Stomach (tissue), 9 donors: ENCODE data around the gene PTPN7. TPM values are rescaled to one million over a fixed set of nuclear protein-coding genes. Genes with fewer than 3 reads are reported as not detected.

ENCODE experiments used
- DNase-seq, 2 donors: peaks; one replicate each; pipeline versions ENCODE4 v3.0.0 to v3.0.0-alpha.2; 2013 to 2019
- H3K27ac ChIP-seq, 5 donors: fragments of 200-600 bp in 4 of 5; sonication (generic) in 4 of 5; one replicate each; pipeline ENCODE4 v1.5.1; 2013 to 2019; ENCODE audit warnings: mild to moderate bottlenecking in 1 of 5, moderate library complexity in 1 of 5
- H3K27me3 ChIP-seq, 3 donors: fragments of 200-600 bp; sonication (generic); one replicate each; pipeline ENCODE4 v1.5.1; 2017 to 2019; ENCODE audit warnings: mixed run types in 1 of 3
- H3K36me3 ChIP-seq, 4 donors: fragments of 200-600 bp; sonication (generic); 1 replicate in 3 of 4; 2 replicates in 1 of 4; pipeline ENCODE4 v1.5.1; 2016 to 2019
- H3K4me1 ChIP-seq, 4 donors: fragments of 200-600 bp; sonication (generic); one replicate each; pipeline ENCODE4 v1.5.1; 2016 to 2019
- H3K4me3 ChIP-seq, 4 donors: fragments of 200-600 bp; sonication (generic) in 3 of 4; one replicate each; pipeline ENCODE4 v1.5.1; 2016 to 2019; ENCODE audit warnings: mild to moderate bottlenecking in 1 of 4
- H3K9me3 ChIP-seq, 4 donors: fragments of 200-600 bp; sonication (generic); one replicate each; pipeline ENCODE4 v1.5.1; 2016 to 2019
- CTCF ChIP-seq, 7 experiments: fragments of 450-650 bp in 4 of 7; fragments of 200-600 bp in 3 of 7; sonication (generic) in 3 of 7; IDR thresholded peaks; one replicate each; pipeline ENCODE4 v1.5.1; 2016 to 2019; ENCODE audit warnings: antibody characterized with exemption in 7 of 7, control low read depth in 2 of 7, mild to moderate bottlenecking in 1 of 7
- EP300 ChIP-seq: sonication (generic); formaldehyde crosslinking; IDR thresholded peaks from one replicate; pipeline ENCODE4 v1.6.1; 2017; ENCODE audit warnings: antibody characterized with exemption
- POLR2A ChIP-seq, 4 donors: fragments of 450-650 bp; IDR thresholded peaks; one replicate each; pipeline ENCODE4 v1.6.1; 2016; ENCODE audit warnings: antibody characterized with exemption in 4 of 4, control low read depth in 2 of 4, mild to moderate bottlenecking in 1 of 4, moderate library complexity in 1 of 4
- POLR2AphosphoS5 ChIP-seq, 3 donors: sonication (generic); formaldehyde crosslinking; IDR thresholded peaks; one replicate each; pipeline ENCODE4 v1.6.1; 2016; ENCODE audit warnings: antibody characterized with exemption in 3 of 3
- WGBS, 5 donors: extraction: QIAGEN DNeasy Blood & Tissue Kit in 3 of 5; methylation state at CpG; one replicate each; pipeline versions ENCODE4 v1.1.5 to v1.1.7; 2013 to 2018; 5-methylcytosine and 5-hydroxymethylcytosine counted together
- intact Hi-C: fragments of 100-400 bp; cut with DNase I; formaldehyde crosslinking; loops from one replicate; pipeline ENCODE4 v1.15.1; 2023; ENCODE audit warnings: low total_unique reads
- polyA plus RNA-seq, 3 donors: library from polyadenylated mRNA; stranded (reverse); fragments of 200-250 nt; gene quantifications; one replicate each; pipeline ENCODE4 v1.2.3, GENCODE V29; 2013
- total RNA-seq, 5 donors: library from RNA; depleted of rRNA; stranded (reverse); fragments of >200 nt; gene quantifications; one replicate each; pipeline versions ENCODE4 v1.1.0 to v1.2.3, GENCODE V29; 2014 to 2016
- donor health status: healthy with polysubstance abuse.
- donor health status: Bipolar disorder and iron deficiency.
- donor health status: healthy.

Gene PTPN7
- total and polyA plus RNA-seq, 8 donors, result 1.8 to 16.3 (median 4.0) TPM; not detected in 1

- Histone ChIP-seq H3K4me1 (peaks cover 32 to 49% (median 44%) of the 10 kb centered on the region in 4 donors), H3K9me3 (no peaks in the 10 kb centered on the region), H3K27ac (no peak overlapping the region), H3K27me3 (no peaks in the 10 kb centered on the region), H3K4me3 (no peak overlapping the region), H3K36me3 (no peaks in the 10 kb centered on the region)
- no peak for TF ChIP-seq EP300
- TF ChIP-seq POLR2AphosphoS5 (IDR thresholded peaks at IDR 0.05), result no peak
- no peak for TF ChIP-seq CTCF (IDR thresholded peaks at IDR 0.05)
- no peak for TF ChIP-seq POLR2A (IDR thresholded peaks at IDR 0.05)
- intact Hi-C loops, result no loop called here
- DNase-seq, result no peak
- WGBS, 5 donors, result 77 to 98% (median 87%) methylated on average over 3 of the region's 3 CpGs
Observed at GRCh38 chr1:202110977-202111376, 49.4 kb downstream of the PTPN7 start.

- intact Hi-C loops, result no loop called here
- H3K27me3 ChIP-seq, result no peaks in the 10 kb centered on the region
- peaks cover 23 to 37% (median 31%) of the 10 kb centered on the region in 4 donors for H3K4me1 ChIP-seq
- H3K4me3 ChIP-seq, result no peak overlapping the region
- peak overlapping the region; percentile 91 to 95 (median 93) for H3K27ac ChIP-seq
- H3K36me3 ChIP-seq, result no peaks in the 10 kb centered on the region
- no peak for TF ChIP-seq POLR2A (IDR thresholded peaks at IDR 0.05)
- TF ChIP-seq EP300, result no peak
- peak in 2 of 3 donors; percentile 70 to 88 for TF ChIP-seq POLR2AphosphoS5 (IDR thresholded peaks at IDR 0.05)
- TF ChIP-seq CTCF (IDR thresholded peaks at IDR 0.05), result peak in 1 of 7 experiments; percentile 4
- peak; percentile 84 to 87 for DNase-seq
- 27 to 61% (median 39%) methylated on average over 12 to 13 of the region's 13 CpGs for WGBS, 5 donors
- no peaks in the 10 kb centered on the region for H3K9me3 ChIP-seq
Observed at GRCh38 chr1:202107801-202108731, 52.3 kb downstream of the PTPN7 start.

- intact Hi-C loops, result no loop called here
- Histone ChIP-seq H3K27ac (peak overlapping the region; percentile 91 to 95 (median 93)), H3K36me3 (no peaks in the 10 kb centered on the region), H3K4me1 (peaks cover 16 to 30% (median 24%) of the 10 kb centered on the region in 4 donors), H3K4me3 (no peak overlapping the region), H3K27me3 (no peaks in the 10 kb centered on the region), H3K9me3 (no peaks in the 10 kb centered on the region)
- peak; percentile 73 to 95 for DNase-seq
- TF ChIP-seq POLR2AphosphoS5 (IDR thresholded peaks at IDR 0.05), result peak in 2 of 3 donors; percentile 40 to 48
- TF ChIP-seq EP300, result no peak
- WGBS, 5 donors, result 26 to 50% (median 34%) methylated on average over 4 to 5 of the region's 5 CpGs
Observed at GRCh38 chr1:202107321-202107761, 53.1 kb downstream of the PTPN7 start.

GRCh38 chr1:202106340-202107254 lies 53.8 kb downstream of the PTPN7 start:
- Histone ChIP-seq H3K36me3 (no peaks in the 10 kb centered on the region), H3K27me3 (no peaks in the 10 kb centered on the region), H3K27ac (peak overlapping the region; percentile 91 to 95 (median 93)), H3K9me3 (no peaks in the 10 kb centered on the region), H3K4me3 (no peak overlapping the region), H3K4me1 (peaks cover 14 to 29% (median 24%) of the 10 kb centered on the region in 4 donors)
- peak; percentile 88 to 94 for DNase-seq
- intact Hi-C loops, result no loop called here
- 23 to 52% (median 43%) methylated on average over 9 to 10 of the region's 10 CpGs for WGBS, 5 donors
- TF ChIP-seq EP300 (no peak), POLR2A (IDR thresholded peaks at IDR 0.05) (peak in 1 of 4 donors; percentile 55), POLR2AphosphoS5 (IDR thresholded peaks at IDR 0.05) (peak in 2 of 3 donors; percentile 83 to 87)
